ENCODE data around the gene GJC2. TPM values are rescaled to one million over a fixed set of nuclear protein-coding genes. Genes with fewer than 3 reads are reported as not detected.

Gene GJC2
- total RNA-seq, 1 donor from 2014 or later = 2.1 TPM

- Mint-ChIP-seq H3K4me1 (ENCODE audit: low read depth) (peaks cover 2% of the 10 kb centered on the region), H3K27ac (no peak overlapping the region), H3K27me3 (no peaks in the 10 kb centered on the region), H3K9me3 (ENCODE audit: low read depth) (no peaks in the 10 kb centered on the region), H3K36me3 (ENCODE audit: insufficient read depth) (no peaks in the 10 kb centered on the region), H3K4me3 (ENCODE audit: low read depth) (no peak overlapping the region)
- TF ChIP-seq CTCF (IDR thresholded peaks at IDR 0.05; ENCODE audit: unreplicated experiment) = no peak
- DNase-seq (ENCODE audit: low spot score, unreplicated experiment) = no peak
Observed at GRCh38 chr1:228146417-228147150, 3.1 kb upstream of the GJC2 start.

- no peak overlapping the region for H3K4me3 Mint-ChIP-seq (ENCODE audit: low read depth)
- no peaks in the 10 kb centered on the region for H3K36me3 Mint-ChIP-seq (ENCODE audit: insufficient read depth)
- H3K4me1 Mint-ChIP-seq (ENCODE audit: low read depth) = peaks cover 2% of the 10 kb centered on the region
- H3K27ac Mint-ChIP-seq = no peak overlapping the region
- TF ChIP-seq CTCF (IDR thresholded peaks at IDR 0.05; ENCODE audit: unreplicated experiment) = no peak
- no peaks in the 10 kb centered on the region for H3K9me3 Mint-ChIP-seq (ENCODE audit: low read depth)
- H3K27me3 Mint-ChIP-seq = no peaks in the 10 kb centered on the region
- no peak for DNase-seq (ENCODE audit: low spot score, unreplicated experiment)
Observed at GRCh38 chr1:228147151-228147693, 2.5 kb upstream of the GJC2 start.

- TF ChIP-seq CTCF (IDR thresholded peaks at IDR 0.05; ENCODE audit: unreplicated experiment) = no peak
- DNase-seq (ENCODE audit: low spot score, unreplicated experiment) = no peak
- H3K4me3 Mint-ChIP-seq (ENCODE audit: low read depth) = no peak overlapping the region
- H3K36me3 Mint-ChIP-seq (ENCODE audit: insufficient read depth) = no peaks in the 10 kb centered on the region
- H3K27ac Mint-ChIP-seq = no peak overlapping the region
- peaks cover 2% of the 10 kb centered on the region for H3K4me1 Mint-ChIP-seq (ENCODE audit: low read depth)
- H3K9me3 Mint-ChIP-seq (ENCODE audit: low read depth) = no peaks in the 10 kb centered on the region
- H3K27me3 Mint-ChIP-seq = no peaks in the 10 kb centered on the region
Observed at GRCh38 chr1:228147768-228148167, 2.0 kb upstream of the GJC2 start.

- no peak for DNase-seq (ENCODE audit: low spot score, unreplicated experiment)
- H3K27ac Mint-ChIP-seq = no peak overlapping the region
- H3K27me3 Mint-ChIP-seq = no peaks in the 10 kb centered on the region
- H3K4me1 Mint-ChIP-seq (ENCODE audit: low read depth) = peaks cover 2% of the 10 kb centered on the region
- H3K36me3 Mint-ChIP-seq (ENCODE audit: insufficient read depth) = no peaks in the 10 kb centered on the region
- H3K4me3 Mint-ChIP-seq (ENCODE audit: low read depth) = no peak overlapping the region
- no peak for TF ChIP-seq CTCF (IDR thresholded peaks at IDR 0.05; ENCODE audit: unreplicated experiment)
- H3K9me3 Mint-ChIP-seq (ENCODE audit: low read depth) = no peaks in the 10 kb centered on the region
Observed at GRCh38 chr1:228148196-228148861, 1.4 kb upstream of the GJC2 start.

- H3K9me3 Mint-ChIP-seq (ENCODE audit: low read depth) = no peaks in the 10 kb centered on the region
- no peak for TF ChIP-seq CTCF (IDR thresholded peaks at IDR 0.05; ENCODE audit: unreplicated experiment)
- H3K36me3 Mint-ChIP-seq (ENCODE audit: insufficient read depth) = no peaks in the 10 kb centered on the region
- H3K4me1 Mint-ChIP-seq (ENCODE audit: low read depth) = no peaks in the 10 kb centered on the region
- H3K4me3 Mint-ChIP-seq (ENCODE audit: low read depth) = no peak overlapping the region
- no peaks in the 10 kb centered on the region for H3K27me3 Mint-ChIP-seq
- no peak overlapping the region for H3K27ac Mint-ChIP-seq
- no peak for DNase-seq (ENCODE audit: low spot score, unreplicated experiment)
Observed at GRCh38 chr1:228148935-228149405, 760 bp upstream of the GJC2 start.
